Liver (tissue), 9 donors: ENCODE results near the gene EVA1B. TPM values are rescaled to one million over a fixed set of nuclear protein-coding genes. Genes with fewer than 3 reads are reported as not detected.

Experiments used
- DNase-seq: peaks from one replicate; pipeline ENCODE4 v3.0.0-alpha.2; 2017; ENCODE audit warnings: low spot score
- H3K27ac ChIP-seq, 2 donors: one replicate each; pipeline ENCODE4 v1.7.0; 2013; ENCODE audit warnings: inconsistent platforms in 2 of 2, low read length in 2 of 2, control low read depth in 1 of 2, low read depth in 1 of 2, mild to moderate bottlenecking in 1 of 2
- H3K27me3 ChIP-seq, 4 donors: one replicate each; pipeline versions ENCODE4 v1.6.1 to v1.7.0; 2013; ENCODE audit warnings: low read length in 3 of 4, inconsistent platforms in 1 of 4, mild to moderate bottlenecking in 1 of 4, moderate library complexity in 1 of 4; ENCODE audit not compliant: control insufficient read depth in 4 of 4, insufficient read depth in 4 of 4
- H3K36me3 ChIP-seq, 4 donors: one replicate each; pipeline versions ENCODE4 v1.6.1 to v1.7.0; 2013; ENCODE audit warnings: low read length in 3 of 4, mild to moderate bottlenecking in 3 of 4, low read depth in 1 of 4, moderate library complexity in 1 of 4; ENCODE audit not compliant: control insufficient read depth in 4 of 4, insufficient read depth in 3 of 4
- H3K4me1 ChIP-seq, 4 donors: one replicate each; pipeline versions ENCODE4 v1.6.1 to v1.7.0; 2013; ENCODE audit warnings: low read length in 3 of 4, mild to moderate bottlenecking in 3 of 4, moderate library complexity in 1 of 4; ENCODE audit not compliant: control insufficient read depth in 4 of 4, insufficient read depth in 4 of 4
- H3K4me3 ChIP-seq, 3 donors: one replicate each; pipeline versions ENCODE4 v1.6.1 to v1.7.0; 2013; ENCODE audit warnings: low read length in 3 of 3, control low read depth in 1 of 3, low read depth in 1 of 3, mild to moderate bottlenecking in 1 of 3
- H3K9ac ChIP-seq, 2 donors: one replicate each; pipeline ENCODE4 v1.7.0; 2013; ENCODE audit warnings: low read length in 2 of 2, mild to moderate bottlenecking in 2 of 2, moderate library complexity in 2 of 2, control low read depth in 1 of 2, low read depth in 1 of 2
- H3K9me3 ChIP-seq, 4 donors: one replicate each; pipeline versions ENCODE4 v1.6.1 to v1.7.0; 2013; ENCODE audit warnings: low read length in 3 of 4; ENCODE audit not compliant: control insufficient read depth in 4 of 4
- ATF3 ChIP-seq: IDR thresholded peaks from 2 replicates; pipeline ENCODE4 v1.6.1; 2016; ENCODE audit warnings: antibody characterized with exemption
- EGR1 ChIP-seq, 2 donors: IDR thresholded peaks; 2 replicates each; pipeline ENCODE4 v1.6.1; 2016 to 2018; ENCODE audit warnings: antibody characterized with exemption in 2 of 2, low read depth in 2 of 2
- FOXA1 ChIP-seq: IDR thresholded peaks from 2 replicates; pipeline ENCODE4 v1.6.1; 2016; ENCODE audit warnings: antibody characterized with exemption
- FOXA2 ChIP-seq: IDR thresholded peaks from 2 replicates; pipeline ENCODE4 v1.6.1; 2016; ENCODE audit warnings: antibody characterized with exemption
- GABPA ChIP-seq, 2 donors: IDR thresholded peaks in 1 of 2; conservative IDR thresholded peaks in 1 of 2; 2 replicates each; pipeline ENCODE4 v1.6.1; 2016; ENCODE audit warnings: antibody characterized with exemption in 2 of 2, mild to moderate bottlenecking in 1 of 2, moderate library complexity in 1 of 2
- HNF4A ChIP-seq, 2 donors: conservative IDR thresholded peaks; 2 replicates each; pipeline ENCODE4 v1.6.1; 2016; ENCODE audit warnings: antibody characterized with exemption in 2 of 2, mild to moderate bottlenecking in 2 of 2
- HNF4G ChIP-seq: IDR thresholded peaks from 2 replicates; pipeline ENCODE4 v1.6.1; 2016; ENCODE audit warnings: antibody characterized with exemption
- JUND ChIP-seq, 2 donors: IDR thresholded peaks; 2 replicates each; pipeline ENCODE4 v1.6.1; 2016; ENCODE audit warnings: antibody characterized with exemption in 2 of 2
- MAX ChIP-seq: IDR thresholded peaks from 2 replicates; pipeline ENCODE4 v1.6.1; 2016; ENCODE audit warnings: antibody characterized with exemption
- RAD21 ChIP-seq, 2 donors: IDR thresholded peaks; 2 replicates each; pipeline ENCODE4 v1.6.1; 2016; ENCODE audit warnings: antibody characterized with exemption in 2 of 2, mild to moderate bottlenecking in 2 of 2
- REST ChIP-seq: IDR thresholded peaks from 2 replicates; pipeline ENCODE4 v1.6.1; 2016; ENCODE audit warnings: antibody characterized with exemption, mild to moderate bottlenecking
- RXRA ChIP-seq, 2 donors: IDR thresholded peaks; 2 replicates each; pipeline ENCODE4 v1.6.1; 2017 to 2018; ENCODE audit warnings: antibody characterized with exemption in 2 of 2, mild to moderate bottlenecking in 1 of 2
- SP1 ChIP-seq: IDR thresholded peaks from 2 replicates; pipeline ENCODE4 v1.6.1; 2018; ENCODE audit warnings: antibody characterized with exemption, mild to moderate bottlenecking
- TAF1 ChIP-seq: conservative IDR thresholded peaks from 2 replicates; pipeline ENCODE4 v1.6.1; 2016; ENCODE audit warnings: antibody characterized with exemption, mild to moderate bottlenecking
- ZBTB33 ChIP-seq: IDR thresholded peaks from 2 replicates; pipeline ENCODE4 v1.6.1; 2016; ENCODE audit warnings: antibody characterized with exemption
- WGBS: extraction: QIAGEN DNeasy Blood & Tissue Kit; methylation state at CpG from one replicate; pipeline ENCODE4 v1.1.7; 2013; 5-methylcytosine and 5-hydroxymethylcytosine counted together
- polyA plus RNA-seq, 2 donors: library from polyadenylated mRNA; stranded (reverse) in 1 of 2; unstranded in 1 of 2; fragments of 200-250 nt in 1 of 2; fragments of >200 nt in 1 of 2; fragmentation: Nextera tagmentation in 1 of 2; extraction: Ambion mirVana in 1 of 2; gene quantifications; one replicate each; pipeline versions ENCODE4 v1.2.1 to v1.2.3, GENCODE V29; 2013 to 2015
- total RNA-seq, 2 donors: library from RNA; depleted of rRNA; stranded (reverse); fragments of >200 nt; gene quantifications; one replicate each; pipeline ENCODE4 v1.2.3, GENCODE V29; 2014
- donor health status: healthy.
- donor health status: healthy.
- donor health status: healthy.
- donor health status: healthy.
- donor health status: healthy.

EVA1B gene
- total and polyA plus RNA-seq, 4 donors: 3.3 to 22.7 (median 8.4) TPM

GRCh38 chr1:36273024-36273423 lies 50.4 kb downstream of the EVA1B start:
- DNase-seq: no peak
- peaks cover 16 to 26% (median 20%) of the 10 kb centered on the region in 4 donors for H3K4me1 ChIP-seq
- H3K9me3 ChIP-seq: no peaks in the 10 kb centered on the region
- H3K27me3 ChIP-seq: no peaks in the 10 kb centered on the region
- no peak overlapping the region for H3K27ac ChIP-seq
- no peak for TF ChIP-seq HNF4G
- TF ChIP-seq SP1: no peak
- no peak for TF ChIP-seq RXRA (IDR thresholded peaks at IDR 0.05)
- no peak for TF ChIP-seq HNF4A (conservative IDR thresholded peaks at IDR 0.05)
- no peak for TF ChIP-seq RAD21 (IDR thresholded peaks at IDR 0.05)
- no peak for TF ChIP-seq ZBTB33
- TF ChIP-seq REST: no peak
- no peak for TF ChIP-seq TAF1
- TF ChIP-seq ATF3: no peak
- TF ChIP-seq GABPA (IDR thresholded peaks at IDR 0.05 in 1 of 2, conservative IDR thresholded peaks at IDR 0.05 in 1 of 2): no peak
- no peak for TF ChIP-seq MAX
- no peak for TF ChIP-seq JUND (IDR thresholded peaks at IDR 0.05)
- no peak for TF ChIP-seq FOXA2
- no peak for TF ChIP-seq EGR1 (IDR thresholded peaks at IDR 0.05; ENCODE audit: low read depth in 2 of 2)
- no peak for TF ChIP-seq FOXA1
- peaks cover 2 to 3% (median 3%) of the 10 kb centered on the region in 4 donors for H3K36me3 ChIP-seq
- no peak overlapping the region for H3K9ac ChIP-seq
- WGBS: 77% methylated on average over 5 of the region's 5 CpGs
- H3K4me3 ChIP-seq: no peak overlapping the region

Other genes with a start within 250 kb of the EVA1B start
- gene TEKT2, start 239.6 kb downstream of the EVA1B start, total RNA-seq: under 1 TPM; 0.14 to 0.17 TPM
- not detected for gene TEKT2, start 239.6 kb downstream of the EVA1B start, polyA plus RNA-seq
- gene ADPRS, start 234.8 kb downstream of the EVA1B start, total RNA-seq: 10 to 100 TPM; 10.4 to 11.7 TPM
- gene ADPRS, start 234.8 kb downstream of the EVA1B start, polyA plus RNA-seq: 10 to 100 TPM in 1 of 2 donors, 1 to 10 TPM in 1; 9.4 to 13.1 TPM
- under 1 TPM; 0.33 to 0.37 TPM for gene COL8A2, start 198.4 kb downstream of the EVA1B start, total RNA-seq
- under 1 TPM; 0.04 to 0.47 TPM for gene COL8A2, start 198.4 kb downstream of the EVA1B start, polyA plus RNA-seq
- 10 to 100 TPM; 30.4 to 56.1 TPM for gene TRAPPC3, start 174.2 kb downstream of the EVA1B start, total RNA-seq
- gene TRAPPC3, start 174.2 kb downstream of the EVA1B start, polyA plus RNA-seq: 10 to 100 TPM; 24.2 to 30.4 TPM
- 10 to 100 TPM; 14.8 to 15.1 TPM for gene MAP7D1, start 167.5 kb downstream of the EVA1B start, total RNA-seq
- gene MAP7D1, start 167.5 kb downstream of the EVA1B start, polyA plus RNA-seq: 10 to 100 TPM in 1 of 2 donors, 1 to 10 TPM in 1; 5.6 to 10.9 TPM
- 10 to 100 TPM; 48.9 to 55.1 TPM for gene THRAP3, start 99.2 kb downstream of the EVA1B start, total RNA-seq
- gene THRAP3, start 99.2 kb downstream of the EVA1B start, polyA plus RNA-seq: 10 to 100 TPM; 21.3 to 42.8 TPM
- gene SH3D21, start 17.3 kb downstream of the EVA1B start, total RNA-seq: 1 to 10 TPM in 1 of 2 donors, under 1 TPM in 1; 0.47 to 1.0 TPM
- gene SH3D21, start 17.3 kb downstream of the EVA1B start, polyA plus RNA-seq: under 1 TPM; 0.29 to 0.36 TPM
- 10 to 100 TPM; 21.6 to 22.3 TPM for gene STK40, start 62.3 kb upstream of the EVA1B start, total RNA-seq
- gene STK40, start 62.3 kb upstream of the EVA1B start, polyA plus RNA-seq: 10 to 100 TPM; 13.0 to 26.8 TPM
- gene LSM10, start 74.3 kb upstream of the EVA1B start, total RNA-seq: 1 to 10 TPM; 6.2 to 8.0 TPM
- gene LSM10, start 74.3 kb upstream of the EVA1B start, polyA plus RNA-seq: 10 to 100 TPM; 40.2 to 45.2 TPM
- gene OSCP1, start 126.8 kb upstream of the EVA1B start, total RNA-seq: 1 to 10 TPM; 1.5 to 1.7 TPM
- gene OSCP1, start 126.8 kb upstream of the EVA1B start, polyA plus RNA-seq: 1 to 10 TPM; 1.1 to 1.5 TPM
- 10 to 100 TPM; 41.8 to 44.3 TPM for gene MRPS15, start 140.7 kb upstream of the EVA1B start, total RNA-seq
- gene MRPS15, start 140.7 kb upstream of the EVA1B start, polyA plus RNA-seq: 10 to 100 TPM; 75.4 to 95.0 TPM
- 10 to 100 TPM; 23.7 to 81.3 TPM for gene CSF3R, start 159.3 kb upstream of the EVA1B start, total RNA-seq
- gene CSF3R, start 159.3 kb upstream of the EVA1B start, polyA plus RNA-seq: 1 to 10 TPM; 6.7 to 8.2 TPM